Measurements from ENCODE around the gene CBX2.

The CBX2 gene

GRCh38 chr17:79801156-79802038, 23.4 kb downstream of the CBX2 start:
- DNase-seq, result no peak

- DNase-seq, result no peak
Observed at GRCh38 chr17:79802039-79802735, 24.2 kb downstream of the CBX2 start.

GRCh38 chr17:79802736-79803420, 24.9 kb downstream of the CBX2 start:
- no peak for DNase-seq

GRCh38 chr17:79803421-79803996, 25.6 kb downstream of the CBX2 start:
- DNase-seq, result no peak

- peak; percentile 84 to 86 for DNase-seq
Observed at GRCh38 chr17:79803997-79804855, 26.3 kb downstream of the CBX2 start.

GRCh38 chr17:79804856-79805696, 27.1 kb downstream of the CBX2 start:
- no peak for DNase-seq

GRCh38 chr17:79806446-79806760, 28.5 kb downstream of the CBX2 start:
- no peak for DNase-seq

GRCh38 chr17:79806863-79807720, 29.1 kb downstream of the CBX2 start:
- no peak for DNase-seq

GRCh38 chr17:79808763-79809529, 31.0 kb downstream of the CBX2 start:
- peak in 1 of 2 experiments; percentile 39 for DNase-seq

- DNase-seq, result no peak
Observed at GRCh38 chr17:79809530-79810129, 31.7 kb downstream of the CBX2 start.

GRCh38 chr17:79810130-79811010, 32.4 kb downstream of the CBX2 start:
- peak; percentile 76 to 83 for DNase-seq

GRCh38 chr17:79811011-79811867, 33.3 kb downstream of the CBX2 start:
- peak; percentile 57 to 63 for DNase-seq

GRCh38 chr17:79811868-79812352, 34.0 kb downstream of the CBX2 start:
- no peak for DNase-seq

GRCh38 chr17:79812353-79813258, 34.7 kb downstream of the CBX2 start:
- DNase-seq, result no peak

GRCh38 chr17:79813297-79814126, 35.6 kb downstream of the CBX2 start:
- DNase-seq, result no peak

Data from activated T-cell treated with anti-CD3 and anti-CD28 coated beads, Interleukin-2, amount 50 U/mL, for 48 hours (primary cell).